HFFc6 (cell line): ENCODE measurements around the gene CCDC152. TPM values are rescaled to one million over a fixed set of nuclear protein-coding genes. Genes with fewer than 3 reads are reported as not detected.

Source experiments
- DNase-seq: peaks from one replicate; pipeline ENCODE4 v3.0.0-alpha.2; 2018
- H3K27ac Mint-ChIP-seq: 2 replicates; pipeline ENCODE4 v1.8.0; 2020; ENCODE audit warnings: mild to moderate bottlenecking, mixed read lengths
- H3K27me3 Mint-ChIP-seq: 2 replicates; pipeline ENCODE4 v1.8.0; 2021; ENCODE audit warnings: mild to moderate bottlenecking, moderate library complexity, mixed read lengths; ENCODE audit not compliant: insufficient read depth
- H3K36me3 Mint-ChIP-seq: 2 replicates; pipeline ENCODE4 v1.8.0; 2021; ENCODE audit warnings: low read depth, mixed read lengths
- H3K4me1 Mint-ChIP-seq: 2 replicates; pipeline ENCODE4 v1.8.0; 2020; ENCODE audit warnings: low read depth, mixed read lengths
- H3K4me3 Mint-ChIP-seq: 2 replicates; pipeline ENCODE4 v1.8.0; 2020; ENCODE audit warnings: mild to moderate bottlenecking, moderate library complexity, mixed read lengths
- H3K9me3 Mint-ChIP-seq: 2 replicates; pipeline ENCODE4 v1.8.0; 2020; ENCODE audit warnings: mild to moderate bottlenecking, mixed read lengths
- total RNA-seq, 6 experiments: library from RNA; stranded (reverse); fragmentation: NEBNext Ultra II Directional; extraction: Animal tissue kit (Norgen Biotek cat#: 25700); gene quantifications; 2 replicates in 1 of 6; 3 replicates in 5 of 6; pipeline ENCODE4 v1.2.3, GENCODE V29; 2021
- TF ChIP-seq, protein P1 (sequence below): fragments of 200-600 bp; sonication (generic); IDR thresholded peaks from 2 replicates; pipeline ENCODE4 v1.5.0; 2021; ENCODE audit warnings: antibody characterized with exemption, mild to moderate bottlenecking

The CCDC152 gene
- total RNA-seq, 6 experiments from 2014 or later: 0.47 to 7.2 (median 5.6) TPM

DNA sequence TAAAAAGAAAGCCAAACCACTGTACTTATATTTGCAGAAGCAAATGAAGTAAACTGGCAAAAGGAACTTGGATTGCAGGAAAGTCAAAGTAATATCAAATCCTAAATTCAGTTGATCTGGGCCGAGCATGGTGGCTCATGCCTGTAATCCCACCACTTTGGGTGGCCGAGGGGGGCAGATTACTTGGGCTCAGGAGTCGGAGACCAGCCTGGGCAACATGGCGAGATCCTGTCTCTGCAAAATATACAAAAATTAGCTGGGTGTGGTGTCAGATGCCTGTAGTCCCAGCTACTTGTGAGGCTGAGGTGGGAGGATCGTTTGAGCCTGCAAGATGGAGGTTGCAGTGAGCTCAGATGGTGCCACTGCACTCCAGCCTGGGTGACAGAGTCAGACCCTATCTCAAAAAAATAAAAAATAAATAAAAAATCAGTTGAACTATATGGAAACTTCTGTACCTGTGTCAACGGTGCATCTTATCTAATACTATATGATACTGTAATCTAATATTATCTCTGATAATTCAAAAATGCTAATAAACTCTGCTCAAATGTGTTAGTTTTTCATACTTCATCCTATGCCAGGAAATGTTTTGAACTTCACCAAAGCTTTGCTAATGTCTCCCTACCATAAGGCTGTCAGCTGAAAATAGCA, 45.0 kb downstream of the CCDC152 start:
- no peak for DNase-seq
- TF ChIP-seq, protein P1, sequence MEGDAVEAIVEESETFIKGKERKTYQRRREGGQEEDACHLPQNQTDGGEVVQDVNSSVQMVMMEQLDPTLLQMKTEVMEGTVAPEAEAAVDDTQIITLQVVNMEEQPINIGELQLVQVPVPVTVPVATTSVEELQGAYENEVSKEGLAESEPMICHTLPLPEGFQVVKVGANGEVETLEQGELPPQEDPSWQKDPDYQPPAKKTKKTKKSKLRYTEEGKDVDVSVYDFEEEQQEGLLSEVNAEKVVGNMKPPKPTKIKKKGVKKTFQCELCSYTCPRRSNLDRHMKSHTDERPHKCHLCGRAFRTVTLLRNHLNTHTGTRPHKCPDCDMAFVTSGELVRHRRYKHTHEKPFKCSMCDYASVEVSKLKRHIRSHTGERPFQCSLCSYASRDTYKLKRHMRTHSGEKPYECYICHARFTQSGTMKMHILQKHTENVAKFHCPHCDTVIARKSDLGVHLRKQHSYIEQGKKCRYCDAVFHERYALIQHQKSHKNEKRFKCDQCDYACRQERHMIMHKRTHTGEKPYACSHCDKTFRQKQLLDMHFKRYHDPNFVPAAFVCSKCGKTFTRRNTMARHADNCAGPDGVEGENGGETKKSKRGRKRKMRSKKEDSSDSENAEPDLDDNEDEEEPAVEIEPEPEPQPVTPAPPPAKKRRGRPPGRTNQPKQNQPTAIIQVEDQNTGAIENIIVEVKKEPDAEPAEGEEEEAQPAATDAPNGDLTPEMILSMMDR: no peak
- Mint-ChIP-seq H3K4me3 (no peak overlapping the region), H3K27me3 (peaks cover 4% of the 10 kb centered on the region; the same call in 1 of the 2 replicates), H3K27ac (no peak overlapping the region), H3K36me3 (no peaks in the 10 kb centered on the region; the same call in 1 of the 2 replicates), H3K4me1 (no peaks in the 10 kb centered on the region), H3K9me3 (no peaks in the 10 kb centered on the region)

DNA sequence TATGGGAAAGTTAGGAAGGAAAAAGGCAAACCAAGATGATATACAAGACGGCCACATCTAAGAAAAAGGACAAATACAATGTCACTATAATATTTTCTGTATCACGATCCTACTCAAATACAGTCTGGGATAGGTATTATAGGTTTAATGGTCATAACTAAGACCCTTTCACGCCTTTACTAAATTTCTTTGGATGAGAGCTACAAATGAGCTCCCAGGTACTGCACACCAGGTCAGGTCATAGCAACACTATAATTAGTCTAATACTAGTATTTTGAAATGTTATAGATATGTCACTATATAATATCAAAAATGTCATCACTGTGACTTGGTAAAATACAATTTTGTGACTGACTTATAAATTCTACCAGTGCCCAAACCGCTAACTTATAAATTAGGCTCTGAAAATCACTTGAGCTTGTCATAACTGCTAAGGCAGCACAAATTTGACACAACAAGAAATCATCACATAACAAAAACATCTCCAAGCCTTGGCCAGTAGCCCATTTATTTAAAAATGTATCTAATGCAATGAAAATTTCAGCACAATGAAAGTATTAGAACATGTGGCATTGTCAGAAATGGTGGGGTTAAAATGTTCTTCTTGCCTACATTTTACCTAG, 48.2 kb downstream of the CCDC152 start:
- no peaks in the 10 kb centered on the region for H3K9me3 Mint-ChIP-seq
- TF ChIP-seq, protein P1: no peak
- H3K36me3 Mint-ChIP-seq: no peaks in the 10 kb centered on the region
- DNase-seq: no peak
- H3K4me3 Mint-ChIP-seq: no peak overlapping the region
- peaks cover 4% of the 10 kb centered on the region; the same call in 1 of the 2 replicates for H3K27me3 Mint-ChIP-seq
- no peaks in the 10 kb centered on the region for H3K4me1 Mint-ChIP-seq
- no peak overlapping the region for H3K27ac Mint-ChIP-seq

DNA sequence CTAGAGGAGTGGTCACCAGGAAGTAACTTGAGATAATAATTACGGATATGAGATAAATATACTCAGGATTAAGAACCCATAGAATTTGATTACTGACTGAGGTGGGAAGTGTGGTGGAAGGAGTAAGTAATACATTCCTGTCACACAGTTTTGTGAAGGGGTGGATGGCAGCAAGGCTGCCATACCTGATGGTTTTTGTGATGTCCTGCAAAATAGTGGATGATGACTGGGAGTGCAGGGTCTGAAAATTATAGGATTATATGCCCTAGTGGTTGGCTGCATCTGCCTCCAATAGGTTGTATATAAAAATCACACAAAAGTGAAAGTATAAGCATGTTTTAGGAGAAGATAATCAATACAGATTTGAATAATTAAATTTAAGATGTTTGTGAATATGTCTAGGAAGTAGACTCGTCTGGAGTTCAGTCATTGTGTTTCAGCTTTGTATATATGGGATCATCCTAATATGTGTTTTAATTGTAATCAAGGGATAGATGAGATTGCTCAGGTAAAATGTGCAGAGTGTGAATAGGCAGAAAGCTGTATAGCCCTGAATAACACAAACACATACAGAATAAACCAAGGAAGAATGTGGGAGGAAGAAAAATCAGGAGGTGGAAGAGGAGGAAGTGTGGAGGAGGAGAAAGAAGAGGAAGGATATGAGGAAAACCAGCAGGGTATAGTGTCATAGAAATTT, 49.5 kb downstream of the CCDC152 start:
- DNase-seq: no peak
- TF ChIP-seq, protein P1: no peak
- Mint-ChIP-seq H3K27me3 (peaks cover 3% of the 10 kb centered on the region; the same call in 1 of the 2 replicates), H3K36me3 (no peaks in the 10 kb centered on the region), H3K27ac (no peak overlapping the region), H3K4me3 (no peak overlapping the region), H3K4me1 (no peaks in the 10 kb centered on the region), H3K9me3 (no peaks in the 10 kb centered on the region)

DNA sequence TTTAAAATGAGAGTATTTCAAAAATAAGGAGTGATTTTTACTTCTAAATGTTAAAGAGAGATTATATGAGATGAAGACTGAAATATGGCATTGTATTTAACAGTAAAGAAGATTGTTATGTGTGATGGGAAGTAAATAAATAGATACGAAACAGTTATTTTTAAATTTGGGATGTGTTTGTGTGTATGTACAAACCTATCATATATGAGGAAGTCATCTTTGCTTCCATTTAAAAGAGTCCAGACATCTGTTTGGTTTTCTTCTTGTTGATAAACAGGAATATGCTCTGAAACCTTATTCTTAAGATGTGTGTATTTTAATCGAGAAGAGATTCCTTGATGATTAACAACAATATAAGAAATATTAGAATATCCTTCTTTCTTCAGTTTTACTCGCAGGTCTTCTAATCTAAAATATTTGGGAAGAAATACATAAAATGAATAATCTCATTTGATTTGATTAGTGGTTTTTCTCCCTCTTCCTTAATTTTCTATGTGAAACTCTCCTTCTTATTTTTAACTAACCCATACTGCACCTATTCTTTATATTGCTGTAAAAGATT, 50.2 kb downstream of the CCDC152 start:
- Mint-ChIP-seq H3K4me1 (no peaks in the 10 kb centered on the region), H3K36me3 (no peaks in the 10 kb centered on the region), H3K4me3 (no peak overlapping the region), H3K9me3 (no peaks in the 10 kb centered on the region), H3K27ac (no peak overlapping the region), H3K27me3 (peaks cover 3% of the 10 kb centered on the region; the same call in 1 of the 2 replicates)
- no peak for DNase-seq
- TF ChIP-seq, protein P1: no peak

DNA sequence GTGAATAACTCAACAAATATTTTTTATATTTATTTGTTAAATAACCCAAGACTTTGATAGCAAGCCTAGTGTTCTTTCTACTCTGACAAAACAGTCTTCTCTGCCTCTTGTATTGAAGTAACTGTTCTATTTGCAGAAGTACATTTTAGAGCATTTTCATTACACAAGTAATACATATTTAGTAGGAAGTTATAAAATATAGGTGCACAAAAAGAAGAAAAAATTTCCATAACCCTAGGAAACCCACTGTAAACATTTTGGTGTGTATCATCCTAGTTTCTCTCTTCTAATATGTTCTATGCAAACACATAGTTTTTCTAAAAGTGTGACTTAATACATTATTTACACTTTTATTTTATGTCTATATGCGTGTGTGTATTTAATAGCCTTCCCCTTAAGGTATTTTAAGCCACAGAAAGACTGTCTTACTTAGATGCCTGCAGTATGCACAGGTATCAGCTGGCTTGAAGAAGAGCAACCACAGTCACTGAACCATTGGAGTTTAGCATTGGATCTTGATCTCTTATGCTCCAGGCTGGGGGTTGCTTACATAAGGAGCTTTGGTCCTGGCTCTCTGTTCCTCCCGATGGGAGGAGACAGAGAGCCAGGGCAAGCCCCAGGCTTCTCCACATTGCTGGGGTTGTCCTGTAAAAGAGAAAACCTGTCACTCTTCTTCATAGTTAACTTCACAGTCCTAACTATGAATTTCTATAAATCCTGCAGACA, 51.3 kb downstream of the CCDC152 start:
- TF ChIP-seq, protein P1: no peak
- H3K9me3 Mint-ChIP-seq: no peaks in the 10 kb centered on the region
- H3K4me1 Mint-ChIP-seq: no peaks in the 10 kb centered on the region
- H3K27me3 Mint-ChIP-seq: peaks cover 4% of the 10 kb centered on the region; the same call in 1 of the 2 replicates
- no peak overlapping the region for H3K4me3 Mint-ChIP-seq
- no peak for DNase-seq
- H3K36me3 Mint-ChIP-seq: no peaks in the 10 kb centered on the region
- no peak overlapping the region for H3K27ac Mint-ChIP-seq
